Breast epithelium (tissue), 3 donors: ENCODE measurements around the gene LINGO3.

Experiments used
- CTCF ChIP-seq, 3 donors: fragments of 450-650 bp; IDR thresholded peaks; one replicate each; pipeline ENCODE4 v1.5.1; 2016 to 2017; ENCODE audit warnings: antibody characterized with exemption in 3 of 3, mild to moderate bottlenecking in 3 of 3, moderate library complexity in 3 of 3
- POLR2A ChIP-seq: fragments of 450-650 bp; IDR thresholded peaks from one replicate; pipeline ENCODE4 v1.6.1; 2016; ENCODE audit warnings: antibody characterized with exemption, mild to moderate bottlenecking, moderate library complexity
- POLR2AphosphoS5 ChIP-seq, 3 donors: sonication (generic); formaldehyde crosslinking; IDR thresholded peaks; one replicate each; pipeline ENCODE4 v1.6.1; 2017; ENCODE audit warnings: antibody characterized with exemption in 3 of 3

GRCh38 chr19:2331601-2332246 is 23.8 kb upstream of the LINGO3 start:
- no peak for TF ChIP-seq CTCF (IDR thresholded peaks at IDR 0.05)
- no peak for TF ChIP-seq POLR2A
- no peak for TF ChIP-seq POLR2AphosphoS5 (IDR thresholded peaks at IDR 0.05)
